Tibial nerve (tissue), 4 donors: ENCODE measurements around the gene PPP4C. TPM values are rescaled to one million over a fixed set of nuclear protein-coding genes. Genes with fewer than 3 reads are reported as not detected.

ENCODE experiments used
- DNase-seq, 2 donors: peaks; one replicate each; pipeline ENCODE4 v3.0.0-alpha.2; 2019; ENCODE audit warnings: low spot score in 2 of 2
- H3K27ac ChIP-seq, 4 donors: fragments of 200-600 bp; sonication (generic) in 3 of 4; one replicate each; pipeline ENCODE4 v1.5.1; 2017 to 2019; ENCODE audit warnings: mild to moderate bottlenecking in 1 of 4
- H3K27me3 ChIP-seq, 2 donors: fragments of 200-600 bp; sonication (generic) in 1 of 2; one replicate each; pipeline versions ENCODE4 v1.5.1 to v1.6.0; 2017 to 2019
- H3K36me3 ChIP-seq, 3 donors: fragments of 200-600 bp; sonication (generic); one replicate each; pipeline ENCODE4 v1.5.1; 2018 to 2019
- H3K4me1 ChIP-seq, 4 donors: fragments of 200-600 bp; sonication (generic) in 3 of 4; one replicate each; pipeline ENCODE4 v1.5.1; 2017 to 2019
- H3K4me3 ChIP-seq, 4 donors: fragments of 200-600 bp; sonication (generic) in 3 of 4; one replicate each; pipeline ENCODE4 v1.5.1; 2017 to 2019; ENCODE audit warnings: mild to moderate bottlenecking in 1 of 4, moderate library complexity in 1 of 4
- H3K9me3 ChIP-seq, 4 donors: fragments of 200-600 bp; sonication (generic) in 3 of 4; one replicate each; pipeline ENCODE4 v1.5.1; 2017 to 2019
- EP300 ChIP-seq, 2 donors: sonication (generic); formaldehyde crosslinking; IDR thresholded peaks; one replicate each; pipeline ENCODE4 v1.6.1; 2017; ENCODE audit warnings: antibody characterized with exemption in 2 of 2, mild to moderate bottlenecking in 1 of 2
- POLR2A ChIP-seq, 2 donors: fragments of 450-650 bp; IDR thresholded peaks; one replicate each; pipeline ENCODE4 v1.6.1; 2017; ENCODE audit warnings: antibody characterized with exemption in 2 of 2, mild to moderate bottlenecking in 2 of 2, moderate library complexity in 2 of 2
- WGBS, 2 donors: methylation state at CpG; one replicate each; pipeline ENCODE4 v1.1.5; 2018; 5-methylcytosine and 5-hydroxymethylcytosine counted together
- total RNA-seq, 4 donors: library from RNA; depleted of rRNA; stranded (reverse); fragments of >200 nt; gene quantifications; one replicate each; pipeline ENCODE4 v1.1.0, GENCODE V29; 2016
- TF ChIP-seq, protein P1 (sequence below), 5 experiments: fragments of 200-600 bp in 3 of 5; fragments of 450-650 bp in 2 of 5; sonication (generic) in 3 of 5; IDR thresholded peaks; one replicate each; pipeline ENCODE4 v1.5.1; 2016 to 2019; ENCODE audit warnings: antibody characterized with exemption in 5 of 5, mild to moderate bottlenecking in 3 of 5, moderate library complexity in 2 of 5

The PPP4C gene
- total RNA-seq, 4 donors from 2014 or later: 21.1 to 54.3 (median 34.3) TPM

- WGBS, 2 donors: 4 to 6% methylated on average over 43 to 57 of the region's 58 CpGs
- peak overlapping the region in 1 of 4 donors; percentile 62 for H3K27ac ChIP-seq
Measured at GRCh38 chr16:30052671-30053372, 23.0 kb upstream of the PPP4C start.

DNA sequence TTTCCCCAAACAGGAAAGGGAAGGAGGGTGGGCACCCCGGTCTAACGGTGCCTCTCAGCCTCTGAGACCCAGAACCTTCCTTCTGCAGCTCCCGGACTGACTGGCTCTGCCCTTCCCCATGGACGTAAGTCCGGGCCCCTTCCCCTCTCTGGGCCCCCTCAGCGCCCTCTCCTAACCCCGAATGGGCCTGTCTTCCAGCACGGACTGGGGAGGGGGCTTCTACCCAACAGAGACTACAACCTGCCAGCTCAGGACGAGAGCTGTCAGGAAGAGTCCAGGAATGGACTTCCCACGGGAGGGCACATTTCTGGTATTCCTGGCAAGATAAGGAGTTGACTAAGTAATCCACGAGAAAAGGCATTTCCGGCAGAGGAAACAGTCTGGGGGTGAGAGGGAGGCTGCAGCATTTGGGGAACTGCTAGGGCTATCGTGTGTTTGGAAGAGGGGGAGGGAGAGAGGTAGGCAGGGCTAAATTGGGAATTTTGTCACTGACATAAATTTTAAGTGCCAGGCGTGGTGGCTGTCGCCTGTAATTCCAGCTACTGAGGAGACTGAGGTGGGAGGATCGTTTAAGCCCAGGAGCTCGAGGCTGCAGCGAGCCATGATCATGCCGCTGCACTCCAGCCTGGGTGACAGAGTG lies 22.3 kb upstream of the PPP4C start:
- H3K27me3 ChIP-seq: no peaks in the 10 kb centered on the region
- WGBS, 2 donors: 2 to 3% methylated on average over 18 to 19 of the region's 19 CpGs
- H3K9me3 ChIP-seq: no peaks in the 10 kb centered on the region
- H3K4me1 ChIP-seq: peaks cover 0 to 26% (median 13%) of the 10 kb centered on the region in 4 donors
- TF ChIP-seq, protein P1, sequence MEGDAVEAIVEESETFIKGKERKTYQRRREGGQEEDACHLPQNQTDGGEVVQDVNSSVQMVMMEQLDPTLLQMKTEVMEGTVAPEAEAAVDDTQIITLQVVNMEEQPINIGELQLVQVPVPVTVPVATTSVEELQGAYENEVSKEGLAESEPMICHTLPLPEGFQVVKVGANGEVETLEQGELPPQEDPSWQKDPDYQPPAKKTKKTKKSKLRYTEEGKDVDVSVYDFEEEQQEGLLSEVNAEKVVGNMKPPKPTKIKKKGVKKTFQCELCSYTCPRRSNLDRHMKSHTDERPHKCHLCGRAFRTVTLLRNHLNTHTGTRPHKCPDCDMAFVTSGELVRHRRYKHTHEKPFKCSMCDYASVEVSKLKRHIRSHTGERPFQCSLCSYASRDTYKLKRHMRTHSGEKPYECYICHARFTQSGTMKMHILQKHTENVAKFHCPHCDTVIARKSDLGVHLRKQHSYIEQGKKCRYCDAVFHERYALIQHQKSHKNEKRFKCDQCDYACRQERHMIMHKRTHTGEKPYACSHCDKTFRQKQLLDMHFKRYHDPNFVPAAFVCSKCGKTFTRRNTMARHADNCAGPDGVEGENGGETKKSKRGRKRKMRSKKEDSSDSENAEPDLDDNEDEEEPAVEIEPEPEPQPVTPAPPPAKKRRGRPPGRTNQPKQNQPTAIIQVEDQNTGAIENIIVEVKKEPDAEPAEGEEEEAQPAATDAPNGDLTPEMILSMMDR (IDR thresholded peaks at IDR 0.05): no peak
- TF ChIP-seq POLR2A (IDR thresholded peaks at IDR 0.05): no peak
- H3K27ac ChIP-seq: peak overlapping the region in 1 of 4 donors; percentile 62
- no peaks in the 10 kb centered on the region for H3K36me3 ChIP-seq
- H3K4me3 ChIP-seq: peak overlapping the region; percentile 45 to 71 (median 58)
- DNase-seq: no peak

More at GRCh38 chr16:30052671-30053372, 23.0 kb upstream of the PPP4C start:
- Histone ChIP-seq H3K4me3 (peak overlapping the region; percentile 45 to 71 (median 58)), H3K27me3 (no peaks in the 10 kb centered on the region), H3K9me3 (no peaks in the 10 kb centered on the region), H3K36me3 (no peaks in the 10 kb centered on the region), H3K4me1 (peaks cover 0 to 26% (median 13%) of the 10 kb centered on the region in 4 donors)
- peak; percentile 88 to 91 for DNase-seq
- no peak for TF ChIP-seq POLR2A (IDR thresholded peaks at IDR 0.05)
- TF ChIP-seq, protein P1 (IDR thresholded peaks at IDR 0.05): peak in 1 of 5 experiments; percentile 38
- peak; percentile 71 to 89 for TF ChIP-seq EP300 (IDR thresholded peaks at IDR 0.05)

DNA sequence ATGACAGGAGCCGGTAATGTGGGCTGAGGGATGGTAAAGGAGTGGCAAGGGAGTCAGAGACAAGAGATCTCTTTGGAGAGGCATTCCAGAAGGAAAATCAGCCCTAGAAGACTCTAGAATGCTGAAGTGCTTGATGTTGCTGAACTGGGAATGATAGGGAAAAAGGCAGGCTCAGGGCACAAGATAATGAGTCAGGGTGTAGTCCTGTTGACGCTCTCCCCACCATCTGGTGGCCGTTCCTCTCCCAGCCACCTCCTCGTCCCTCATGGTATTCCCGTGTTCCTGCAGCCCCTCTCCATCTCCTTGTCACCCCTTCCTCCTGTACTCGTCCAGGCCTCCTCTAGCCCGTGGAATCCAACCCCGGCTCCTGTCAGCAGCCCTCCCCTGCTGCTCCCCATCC lies 21.3 kb upstream of the PPP4C start:
- Histone ChIP-seq H3K9me3 (no peaks in the 10 kb centered on the region), H3K4me3 (no peak overlapping the region), H3K27ac (no peak overlapping the region), H3K4me1 (peaks cover 0 to 26% (median 13%) of the 10 kb centered on the region in 4 donors), H3K36me3 (no peaks in the 10 kb centered on the region), H3K27me3 (no peaks in the 10 kb centered on the region)
- TF ChIP-seq, protein P1 (IDR thresholded peaks at IDR 0.05): no peak
- no peak for TF ChIP-seq POLR2A (IDR thresholded peaks at IDR 0.05)
- DNase-seq: no peak
- 68 to 76% methylated on average over 8 of the region's 8 CpGs for WGBS, 2 donors

DNA sequence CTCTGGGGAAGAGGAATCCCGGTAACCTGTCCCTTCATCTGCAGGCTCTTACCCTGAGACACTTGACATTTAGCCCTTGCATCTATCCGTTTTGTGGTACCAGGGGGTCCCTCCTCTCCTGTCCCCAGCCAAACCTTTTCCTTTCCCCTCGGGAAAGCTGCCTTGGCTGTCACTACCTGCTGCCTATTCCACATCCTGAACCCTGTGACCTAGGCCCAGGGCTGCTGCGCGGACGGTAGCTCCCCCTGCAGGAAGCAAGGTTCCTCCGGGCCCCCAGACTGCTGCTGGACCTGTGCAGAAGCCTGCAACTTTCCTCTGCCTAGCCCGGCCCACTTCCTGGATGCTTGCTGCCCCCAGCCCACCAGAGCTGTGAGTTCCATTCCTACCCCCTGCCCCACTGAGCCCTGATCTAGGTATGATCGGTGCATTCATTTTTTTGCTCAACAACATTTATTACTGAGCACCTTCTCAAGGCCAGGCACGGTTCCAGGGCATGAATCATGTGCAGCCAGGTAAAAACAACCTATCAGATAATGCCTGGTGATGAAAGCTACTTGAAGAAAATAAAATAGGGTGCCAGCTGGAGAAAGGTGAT lies 20.7 kb upstream of the PPP4C start:
- H3K27me3 ChIP-seq: no peaks in the 10 kb centered on the region
- no peaks in the 10 kb centered on the region for H3K9me3 ChIP-seq
- no peak overlapping the region for H3K27ac ChIP-seq
- no peak for TF ChIP-seq EP300 (IDR thresholded peaks at IDR 0.05)
- TF ChIP-seq, protein P1 (IDR thresholded peaks at IDR 0.05): peak in 1 of 5 experiments; percentile 24
- no peak for DNase-seq
- H3K4me3 ChIP-seq: no peak overlapping the region
- H3K4me1 ChIP-seq: peaks cover 0 to 26% (median 13%) of the 10 kb centered on the region in 4 donors
- WGBS, 2 donors: 39 to 40% methylated on average over 10 of the region's 10 CpGs
- no peaks in the 10 kb centered on the region for H3K36me3 ChIP-seq

- 63 to 82% methylated on average over 4 of the region's 4 CpGs for WGBS, 2 donors
- TF ChIP-seq EP300 (IDR thresholded peaks at IDR 0.05) (no peak), POLR2A (IDR thresholded peaks at IDR 0.05) (no peak)
- TF ChIP-seq, protein P1 (IDR thresholded peaks at IDR 0.05): no peak
- no peaks in the 10 kb centered on the region for H3K27me3 ChIP-seq
- no peaks in the 10 kb centered on the region for H3K9me3 ChIP-seq
- no peak overlapping the region for H3K27ac ChIP-seq
- no peak overlapping the region for H3K4me3 ChIP-seq
- no peak for DNase-seq
- H3K4me1 ChIP-seq: peaks cover 5 to 21% (median 9%) of the 10 kb centered on the region in 4 donors
- no peaks in the 10 kb centered on the region for H3K36me3 ChIP-seq
Measured at GRCh38 chr16:30060346-30060745, 15.4 kb upstream of the PPP4C start.
